Measurements from ENCODE around the gene FTCDNL1.

FTCDNL1 gene

DNA sequence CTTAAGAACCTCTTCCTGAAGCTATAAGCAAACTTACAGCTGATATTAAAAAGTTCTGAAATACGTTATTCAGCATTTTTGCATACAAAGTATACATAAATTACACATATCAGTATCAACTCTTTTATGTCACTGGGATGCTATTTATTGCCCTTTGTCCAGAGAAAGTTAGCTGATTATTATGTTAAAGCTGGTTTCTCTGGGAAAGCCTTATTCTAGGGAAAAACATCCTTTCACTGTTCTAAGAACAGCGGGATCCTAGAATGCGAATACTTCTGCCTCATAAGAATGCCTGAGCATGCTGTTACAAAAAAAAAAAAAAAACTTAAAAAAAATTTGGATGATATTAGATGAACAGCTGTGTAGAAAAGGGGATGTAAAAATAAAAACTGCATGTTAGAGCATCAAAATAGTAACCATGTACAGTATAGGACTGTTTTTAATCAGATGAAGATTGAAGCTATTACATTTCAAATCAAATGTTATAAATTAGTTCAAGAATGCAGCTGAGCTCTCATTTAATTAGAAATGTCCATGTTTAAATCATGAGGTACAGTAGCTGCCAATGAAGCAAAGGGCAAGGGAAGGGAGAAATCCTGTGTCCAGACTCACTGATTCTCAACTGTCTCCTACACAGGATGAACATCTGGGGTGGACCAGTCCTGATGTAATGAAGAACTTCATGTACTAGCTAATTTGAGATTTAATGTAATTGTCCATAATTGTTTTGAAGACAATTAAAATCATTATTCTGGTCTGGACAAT is 8.2 kb downstream of the FTCDNL1 start:
- in situ Hi-C loops (cut with MboI; ENCODE audit: low sequenced_read_pairs), result no loop called here

DNA sequence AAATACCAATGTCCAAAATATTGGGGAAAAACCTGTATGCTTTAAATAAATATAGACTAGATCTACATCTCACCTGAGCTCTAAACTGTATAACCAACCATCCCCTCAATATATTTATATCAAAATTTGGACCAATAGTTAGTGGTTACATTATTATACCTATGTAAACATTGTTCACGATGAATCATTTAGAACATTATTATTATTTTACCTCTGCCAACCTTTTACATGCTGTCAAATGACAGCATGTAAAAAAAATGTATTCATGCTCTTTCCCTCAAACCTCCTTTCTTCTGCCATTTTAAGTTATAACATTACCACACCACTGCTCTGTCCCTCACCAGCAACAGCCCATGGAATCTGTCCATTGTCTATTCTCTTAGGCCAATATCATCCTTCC is 9.6 kb downstream of the FTCDNL1 start:
- in situ Hi-C loops (cut with MboI; ENCODE audit: low sequenced_read_pairs), result no loop called here

DNA sequence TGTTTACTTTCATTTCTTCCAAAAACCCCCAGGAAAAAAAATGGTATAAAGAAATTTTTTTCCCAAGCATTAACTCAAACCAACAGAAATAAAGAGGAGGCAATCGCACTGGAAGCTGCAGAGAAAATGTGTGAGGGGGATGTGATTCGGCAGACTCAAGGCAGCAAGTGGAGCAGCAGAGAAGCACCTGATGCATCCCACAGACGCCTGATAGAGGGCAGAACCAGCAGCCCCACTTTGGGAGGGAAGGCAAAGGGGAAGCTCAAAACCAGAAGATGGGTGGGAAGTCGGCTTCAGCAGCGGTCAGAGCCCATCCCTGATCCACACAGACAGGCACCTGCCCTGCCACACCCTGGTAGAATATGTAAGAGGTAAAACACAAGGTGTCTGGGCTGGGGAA is 12.6 kb downstream of the FTCDNL1 start:
- in situ Hi-C loops (cut with MboI; ENCODE audit: low sequenced_read_pairs), result no loop called here

DNA sequence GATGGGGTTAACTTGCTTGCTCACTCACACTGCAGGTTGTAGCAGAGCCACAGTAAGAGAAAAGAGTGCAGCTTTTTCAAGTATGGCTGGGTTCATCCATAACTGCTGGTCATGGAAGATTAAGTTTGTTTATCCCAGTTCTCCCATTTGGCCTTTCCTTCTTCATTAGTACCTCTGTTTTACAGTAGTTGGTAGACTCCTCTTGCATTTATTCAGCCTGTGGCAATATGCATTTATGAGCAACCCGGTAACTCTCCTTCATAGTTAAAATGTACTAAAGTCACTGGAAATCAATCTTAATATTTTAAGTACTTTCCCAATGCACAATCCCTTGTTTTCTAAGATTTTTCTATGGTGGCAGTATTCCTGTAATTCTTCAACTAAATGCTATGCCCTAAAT is 14.0 kb downstream of the FTCDNL1 start:
- in situ Hi-C loops (cut with MboI; ENCODE audit: low sequenced_read_pairs), result no loop called here

DNA sequence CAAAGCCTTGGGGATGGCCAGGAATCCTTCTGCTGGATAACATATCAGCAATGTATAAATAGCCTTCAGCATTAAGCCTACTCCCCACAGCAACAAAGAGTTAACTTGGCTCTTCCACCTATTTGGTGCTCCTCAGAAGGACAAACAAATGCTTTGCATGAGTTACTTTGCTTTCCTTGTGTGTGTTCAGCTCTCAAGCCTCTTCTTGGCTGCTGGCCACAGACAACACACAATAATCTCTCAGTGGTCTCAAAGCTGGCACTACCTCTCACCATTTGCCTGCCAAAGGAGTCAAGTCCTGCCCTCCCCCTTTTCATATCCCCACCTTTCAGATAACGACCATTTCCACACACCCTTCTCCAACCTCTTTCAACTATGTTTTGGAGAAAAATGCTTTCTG is 17.5 kb downstream of the FTCDNL1 start:
- in situ Hi-C loops (cut with MboI; ENCODE audit: low sequenced_read_pairs), result no loop called here

DNA sequence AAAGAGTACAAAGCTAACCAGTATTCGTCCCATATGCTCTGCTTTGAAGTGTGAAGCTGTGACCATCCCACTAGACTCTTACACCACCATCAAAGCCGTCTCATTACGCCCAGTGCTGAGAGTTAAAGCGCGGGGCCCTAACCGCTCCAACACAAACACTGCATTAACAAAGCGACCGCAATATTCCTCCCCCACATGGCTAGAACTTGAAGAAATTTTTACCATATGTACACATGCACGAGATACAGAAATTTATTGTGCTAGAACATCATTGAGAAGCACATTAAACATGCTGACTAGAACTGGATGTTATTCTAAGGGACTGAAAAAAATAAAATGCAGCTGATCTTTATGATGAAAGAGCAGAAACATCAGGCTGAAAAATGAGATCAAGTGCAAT is 20.5 kb downstream of the FTCDNL1 start:
- in situ Hi-C loops (cut with MboI; ENCODE audit: low sequenced_read_pairs), result no loop called here

DNA sequence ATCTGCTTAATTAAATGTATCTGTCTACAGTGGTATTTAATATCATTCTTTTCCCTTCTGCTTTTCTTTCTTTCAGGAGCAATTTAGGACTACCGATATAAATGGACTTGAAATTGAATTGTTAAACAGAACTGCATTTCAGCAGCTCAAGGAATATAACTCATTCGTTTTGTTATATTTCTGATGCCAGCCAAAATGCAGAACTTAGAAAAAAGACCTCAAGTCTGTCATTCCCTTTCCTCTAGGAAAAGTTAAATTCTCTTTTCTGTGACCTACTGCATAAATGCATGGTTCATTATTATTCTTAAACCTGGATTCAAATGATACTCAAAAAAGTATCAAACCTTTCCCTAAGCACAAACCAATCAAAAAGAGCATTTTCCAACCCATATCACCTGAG is 21.4 kb downstream of the FTCDNL1 start:
- in situ Hi-C loops (cut with MboI; ENCODE audit: low sequenced_read_pairs), result no loop called here

DNA sequence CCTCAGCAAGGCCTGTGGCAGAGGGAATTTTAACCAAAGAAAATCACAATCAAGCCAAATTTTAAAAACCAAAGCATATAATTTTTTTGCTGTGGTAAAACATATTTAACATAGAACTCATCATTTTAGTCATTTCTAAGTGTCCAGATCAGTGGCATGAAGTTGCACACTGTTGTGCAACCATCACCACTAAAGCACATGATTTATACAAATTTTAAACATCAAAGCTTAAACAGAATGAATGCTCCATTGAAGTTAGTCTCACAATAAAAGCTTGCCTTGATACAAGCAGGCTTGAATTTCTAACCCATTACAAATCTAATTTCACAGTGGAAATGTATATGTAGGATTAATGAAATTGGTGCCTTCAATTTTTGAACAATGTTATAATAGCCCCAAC is 31.2 kb downstream of the FTCDNL1 start:
- in situ Hi-C loops (cut with MboI; ENCODE audit: low sequenced_read_pairs), result no loop called here

DNA sequence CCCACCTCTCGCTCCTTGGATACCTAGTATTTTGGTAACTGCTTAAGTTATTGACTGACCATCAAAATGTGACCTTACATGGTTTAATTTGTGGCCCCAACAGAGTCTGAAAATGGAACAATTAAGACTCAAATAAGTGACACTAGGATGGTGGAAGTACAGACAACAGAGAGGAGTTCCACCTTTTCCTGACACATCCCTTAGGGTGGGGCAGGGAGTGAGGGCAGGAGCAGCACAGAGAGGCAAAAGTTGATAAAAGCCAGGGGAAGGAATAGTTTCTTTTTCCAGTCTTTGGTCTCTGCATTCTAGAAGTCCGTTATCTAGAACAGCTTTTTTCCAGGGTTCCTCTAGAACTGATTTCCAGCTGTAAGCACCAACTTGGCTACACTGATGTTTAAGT is 32.2 kb downstream of the FTCDNL1 start:
- in situ Hi-C loops (cut with MboI; ENCODE audit: low sequenced_read_pairs), result no loop called here

DNA sequence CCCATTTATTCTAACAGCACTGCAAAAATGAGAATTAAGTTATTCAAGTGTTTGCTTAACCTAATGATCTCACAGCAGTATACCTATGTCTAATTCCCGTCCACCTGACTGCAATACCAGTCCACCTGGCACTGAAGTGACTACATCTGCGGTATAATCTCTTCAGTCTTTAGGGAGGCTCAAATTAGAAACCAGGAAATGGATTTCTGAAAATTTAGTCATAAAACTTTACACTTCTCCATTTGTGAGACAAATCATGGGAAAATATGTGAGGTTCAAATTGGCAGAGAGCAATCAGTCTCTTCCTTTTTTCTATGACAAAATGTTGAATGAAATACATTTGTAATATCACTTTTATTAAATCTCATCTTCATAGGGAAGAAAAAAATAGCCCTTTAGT is 33.0 kb downstream of the FTCDNL1 start:
- in situ Hi-C loops (cut with MboI; ENCODE audit: low sequenced_read_pairs), result no loop called here

DNA sequence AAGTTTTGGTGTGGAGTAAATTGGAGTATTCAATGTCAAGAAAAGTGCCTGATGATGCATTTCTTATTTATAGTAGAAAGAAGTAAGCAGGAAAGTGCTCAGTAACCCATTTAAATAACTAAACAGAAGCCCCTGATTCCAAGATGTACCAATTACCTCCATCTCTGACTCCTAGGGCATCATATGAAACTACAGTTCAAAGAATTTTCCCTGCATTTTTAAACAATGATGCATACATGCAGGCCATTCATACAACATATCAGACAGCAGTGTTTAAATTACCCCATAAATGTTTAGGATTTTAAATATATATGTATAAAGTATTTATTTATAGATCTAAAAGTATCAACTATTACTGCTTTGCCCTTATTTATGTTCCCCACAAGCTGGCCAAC is 36.2 kb downstream of the FTCDNL1 start:
- in situ Hi-C loops (cut with MboI; ENCODE audit: low sequenced_read_pairs), result no loop called here

DNA sequence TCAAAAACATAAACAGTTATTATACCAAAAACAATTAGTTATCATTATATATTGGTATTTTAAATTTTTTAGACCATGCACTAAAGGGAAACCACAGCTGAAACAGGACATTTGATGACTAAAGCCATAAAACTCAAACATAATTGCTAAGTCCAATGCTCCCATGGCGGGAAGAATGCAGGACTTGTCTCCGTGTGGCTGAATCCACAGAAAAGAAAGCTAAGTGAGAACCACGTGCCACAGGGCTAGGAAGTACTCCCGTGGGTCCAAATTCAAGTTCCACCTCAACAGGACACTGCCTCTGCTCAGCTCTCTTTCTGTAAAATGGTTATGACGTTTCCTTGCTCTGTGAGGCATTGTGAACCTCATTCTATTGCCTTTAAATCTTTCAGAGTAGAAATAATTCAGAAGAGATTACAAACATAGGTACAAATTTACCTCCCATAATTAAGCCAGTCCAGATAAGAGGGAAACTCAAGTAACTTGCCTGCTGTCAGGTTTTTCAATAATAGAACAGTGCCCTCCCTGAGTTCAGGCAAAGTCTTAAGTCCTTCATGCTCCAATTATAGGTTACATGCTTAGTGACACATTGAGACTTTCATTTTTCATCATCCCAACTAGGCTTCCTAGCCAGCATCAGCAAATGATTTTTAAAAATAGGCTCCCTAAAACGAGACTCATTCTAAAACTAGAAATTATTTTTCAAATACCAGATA is 36.7 kb downstream of the FTCDNL1 start:
- in situ Hi-C loops (cut with MboI; ENCODE audit: low sequenced_read_pairs), result no loop called here

DNA sequence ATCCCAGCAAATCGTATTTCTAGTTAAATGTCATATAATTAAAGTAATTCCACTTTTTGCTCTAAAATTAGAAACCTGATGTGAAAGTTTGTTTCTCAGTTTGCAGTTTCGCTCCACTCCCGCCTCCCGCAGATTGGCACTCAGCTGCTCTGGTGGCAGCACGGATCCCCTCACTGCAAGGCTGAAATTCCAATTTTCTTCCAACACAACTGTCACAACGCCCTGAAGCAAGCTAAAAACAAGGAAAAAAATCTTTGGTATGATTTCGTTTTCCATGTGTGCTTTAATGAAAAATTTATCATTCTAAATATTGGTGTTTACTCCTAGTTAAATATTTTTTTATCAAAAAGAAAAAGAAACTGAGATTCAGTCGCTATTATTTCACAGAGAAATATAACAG is 38.5 kb downstream of the FTCDNL1 start:
- in situ Hi-C loops (cut with MboI; ENCODE audit: low sequenced_read_pairs), result no loop called here

DNA sequence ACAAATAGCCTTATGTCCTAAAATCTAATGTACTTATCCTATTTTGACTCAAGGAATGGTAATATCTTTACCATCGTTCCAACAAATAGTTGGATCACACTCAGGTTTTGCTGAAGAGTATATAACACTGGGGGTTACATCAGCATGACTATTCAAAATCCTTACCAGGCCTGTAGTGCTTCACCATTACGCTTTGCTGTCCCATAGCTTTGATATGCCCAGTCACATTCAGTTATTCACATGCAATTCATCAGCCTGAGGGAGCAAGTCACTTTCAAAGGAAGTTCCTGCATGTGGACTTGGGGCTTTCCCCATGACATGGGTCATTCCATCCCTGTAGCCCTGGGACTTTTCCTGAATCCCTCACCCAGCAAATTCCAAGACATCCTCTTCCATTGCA is 39.6 kb downstream of the FTCDNL1 start:
- in situ Hi-C loops (cut with MboI; ENCODE audit: low sequenced_read_pairs), result no loop called here

DNA sequence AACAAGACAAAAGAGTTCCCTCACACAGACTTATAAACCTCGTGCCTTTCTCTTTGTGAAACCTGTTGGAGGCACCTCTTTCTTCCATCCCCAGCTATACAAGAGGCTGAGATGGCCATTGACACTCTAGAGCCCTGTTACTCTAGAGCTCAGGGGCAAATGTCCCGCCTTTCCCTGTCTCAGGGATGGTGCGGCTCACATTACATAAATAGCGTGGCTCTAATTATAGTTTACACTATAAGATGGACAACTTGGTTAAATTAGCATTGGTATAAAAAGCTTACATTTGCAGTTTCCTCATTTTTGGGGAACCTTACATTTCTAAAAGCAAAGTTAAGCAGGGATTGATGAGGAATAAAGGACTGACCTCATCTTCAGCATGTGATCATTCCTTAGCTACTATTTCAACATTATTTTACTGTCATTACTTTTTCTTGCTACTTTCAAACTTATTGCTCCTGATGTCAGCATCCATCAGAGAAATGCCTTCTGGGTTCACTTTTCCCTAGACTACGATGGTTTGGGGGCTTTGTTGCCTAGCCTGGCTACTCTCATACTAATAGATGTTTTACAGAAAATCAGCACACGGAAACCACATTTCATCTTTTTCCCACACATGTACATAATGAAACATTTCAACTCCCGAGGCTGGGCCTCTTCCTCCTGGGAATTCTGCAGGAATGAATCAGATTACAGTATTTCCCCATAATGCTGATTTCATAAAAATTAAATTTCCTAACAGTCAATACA is 40.4 kb downstream of the FTCDNL1 start:
- in situ Hi-C loops (cut with MboI; ENCODE audit: low sequenced_read_pairs), result no loop called here

DNA sequence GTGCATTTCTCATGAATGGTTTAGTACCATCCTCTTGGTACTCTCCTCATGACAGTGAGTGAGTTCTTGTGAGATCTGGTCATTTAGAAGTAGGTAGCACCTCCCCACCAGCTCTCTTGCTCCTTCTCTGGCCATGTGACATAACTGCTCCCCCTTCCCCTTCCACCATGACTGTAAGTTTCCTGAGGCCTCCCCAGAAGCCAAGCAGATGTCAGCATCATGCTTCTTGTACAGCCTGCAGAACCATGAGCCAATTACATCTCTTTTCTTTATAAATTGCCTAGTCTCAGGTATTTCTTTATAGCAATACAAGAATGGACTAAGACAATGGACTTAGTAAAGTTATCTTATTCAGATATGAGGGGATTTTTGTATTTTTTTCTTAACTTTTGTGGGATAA is 43.0 kb downstream of the FTCDNL1 start:
- in situ Hi-C loops (cut with MboI; ENCODE audit: low sequenced_read_pairs), result no loop called here

DNA sequence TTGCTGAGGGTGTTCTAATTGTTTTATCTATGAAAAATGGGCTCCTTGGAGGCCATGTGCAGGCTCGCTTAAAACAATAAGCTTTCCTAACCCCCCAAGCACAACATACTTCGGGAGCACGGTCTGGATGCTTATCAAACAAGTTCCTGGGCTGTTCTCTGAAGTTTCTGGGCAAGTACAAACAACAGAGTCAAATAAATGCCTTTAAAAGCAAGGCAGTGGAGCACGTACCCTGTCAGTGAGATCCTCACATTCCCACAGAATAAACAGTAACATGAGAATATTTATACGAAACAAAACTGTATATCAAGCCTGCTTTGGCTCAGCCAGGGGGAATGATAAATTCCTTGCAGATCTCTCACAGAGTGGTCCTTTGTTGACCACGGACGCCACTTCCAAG is 44.8 kb downstream of the FTCDNL1 start:
- in situ Hi-C loops (cut with MboI; ENCODE audit: low sequenced_read_pairs), result no loop called here

DNA sequence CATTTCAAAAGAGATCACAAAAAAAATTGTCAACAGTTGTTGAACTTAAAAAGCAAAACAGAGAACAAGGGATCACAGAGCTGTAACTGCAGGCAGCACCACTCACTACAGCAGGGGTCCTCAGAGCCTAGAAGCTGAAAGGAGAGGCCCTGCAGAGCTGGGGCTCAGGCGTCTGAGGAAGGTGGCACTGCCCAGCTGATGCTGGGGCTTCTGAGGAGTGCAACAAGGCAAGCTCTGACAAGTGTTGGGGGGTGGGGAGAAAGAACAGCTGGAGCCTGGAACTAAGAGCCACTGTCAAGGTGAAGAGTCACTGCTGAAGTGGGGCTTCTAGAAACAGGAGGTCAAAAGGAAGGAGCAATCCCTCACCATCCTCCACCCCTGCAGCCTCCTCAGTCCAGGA is 46.2 kb downstream of the FTCDNL1 start:
- in situ Hi-C loops (cut with MboI; ENCODE audit: low sequenced_read_pairs), result no loop called here

DNA sequence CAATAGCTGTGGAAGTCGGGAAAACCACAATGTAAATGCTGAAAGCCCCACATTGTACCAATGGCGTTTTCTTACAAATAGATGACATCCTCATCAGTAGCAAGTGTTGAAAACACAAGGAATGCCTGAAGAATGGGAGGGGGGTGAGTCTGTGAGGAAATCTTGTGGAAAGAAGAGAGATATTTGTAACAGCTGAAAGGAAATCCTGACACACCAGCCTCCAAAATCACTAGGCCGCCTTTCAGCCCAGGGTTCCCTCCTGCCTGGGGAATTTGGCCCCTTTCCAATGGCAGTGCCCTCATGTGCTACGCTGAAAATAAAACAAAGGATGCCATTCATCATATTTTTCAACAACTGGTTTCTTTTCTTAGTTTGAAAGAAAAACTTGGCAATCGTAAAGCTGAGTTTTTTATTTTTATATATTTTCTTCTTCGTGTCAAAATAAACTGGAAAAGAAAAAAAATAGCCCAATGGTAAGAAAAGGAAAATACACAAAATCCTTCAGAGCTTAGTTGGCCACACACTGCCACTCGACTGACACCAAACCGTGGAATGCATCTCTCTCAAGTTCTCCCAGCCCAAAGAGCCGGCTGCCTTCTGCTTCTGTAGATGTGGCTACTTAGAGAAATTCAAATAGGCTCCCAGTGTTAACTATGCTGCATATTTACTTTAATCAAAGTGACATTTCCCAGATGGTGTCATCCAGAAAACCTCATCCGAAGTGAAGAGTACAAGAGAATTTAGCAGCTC is 52.0 kb downstream of the FTCDNL1 start:
- in situ Hi-C loops (cut with MboI; ENCODE audit: low sequenced_read_pairs), result no loop called here

DNA sequence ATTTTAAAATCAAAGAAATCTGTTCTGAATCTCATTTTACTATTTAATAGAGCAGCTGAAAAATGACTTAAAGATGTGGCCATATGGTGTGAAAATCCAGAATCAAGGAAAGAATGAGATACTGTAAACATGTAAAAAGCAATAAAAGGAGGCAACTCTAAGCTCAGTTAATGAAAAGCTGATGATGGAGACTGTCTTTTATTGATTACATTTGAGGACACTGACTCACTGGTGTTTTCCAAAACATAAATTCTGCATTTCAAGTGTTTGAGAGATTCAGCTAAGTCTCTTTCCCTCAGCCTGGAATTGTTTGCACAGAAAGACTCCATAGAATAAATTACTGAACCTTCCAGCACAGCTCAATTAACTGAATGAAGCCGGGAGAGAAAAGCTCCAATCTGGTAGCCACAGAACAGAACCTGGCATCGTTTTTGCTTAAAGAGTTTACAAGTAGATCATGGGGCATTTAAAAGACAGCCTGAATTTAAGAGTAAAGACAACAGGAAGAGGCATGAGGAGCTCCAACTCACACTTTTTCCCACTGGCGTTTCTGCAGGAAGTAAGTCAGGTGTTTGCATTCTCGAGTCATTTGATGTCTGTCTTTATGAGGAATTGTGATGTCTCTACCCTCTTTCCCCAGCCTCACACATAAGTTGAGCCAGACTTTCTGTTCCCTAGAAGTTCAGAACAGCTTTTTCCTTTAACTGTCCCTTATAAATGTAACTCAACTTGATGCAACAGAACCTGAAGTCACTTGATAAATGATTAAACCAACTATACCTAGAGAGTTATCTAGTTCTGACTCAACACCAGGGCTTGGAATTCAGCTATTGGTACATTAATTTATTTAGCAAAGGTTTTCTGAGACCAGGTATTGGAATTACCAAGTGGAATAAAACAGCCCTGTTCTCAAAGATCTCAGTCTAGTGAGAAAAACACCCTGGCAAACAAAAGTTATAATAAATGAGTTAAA is 53.3 kb downstream of the FTCDNL1 start:
- in situ Hi-C loops (cut with MboI; ENCODE audit: low sequenced_read_pairs), result no loop called here
